GM18499 (cell line): ENCODE measurements around the gene TCF3.

Source experiments
- ATAC-seq: cut with Tn5 transposase; IDR thresholded peaks from one replicate; pipeline ENCODE4 v1.9.1; 2021; ENCODE audit warnings: moderate number of reproducible peaks; ENCODE audit not compliant: insufficient read depth, unreplicated experiment

Gene TCF3

GRCh38 chr19:1633269-1633826 lies 19.1 kb downstream of the TCF3 start:
- no peak for ATAC-seq

DNA sequence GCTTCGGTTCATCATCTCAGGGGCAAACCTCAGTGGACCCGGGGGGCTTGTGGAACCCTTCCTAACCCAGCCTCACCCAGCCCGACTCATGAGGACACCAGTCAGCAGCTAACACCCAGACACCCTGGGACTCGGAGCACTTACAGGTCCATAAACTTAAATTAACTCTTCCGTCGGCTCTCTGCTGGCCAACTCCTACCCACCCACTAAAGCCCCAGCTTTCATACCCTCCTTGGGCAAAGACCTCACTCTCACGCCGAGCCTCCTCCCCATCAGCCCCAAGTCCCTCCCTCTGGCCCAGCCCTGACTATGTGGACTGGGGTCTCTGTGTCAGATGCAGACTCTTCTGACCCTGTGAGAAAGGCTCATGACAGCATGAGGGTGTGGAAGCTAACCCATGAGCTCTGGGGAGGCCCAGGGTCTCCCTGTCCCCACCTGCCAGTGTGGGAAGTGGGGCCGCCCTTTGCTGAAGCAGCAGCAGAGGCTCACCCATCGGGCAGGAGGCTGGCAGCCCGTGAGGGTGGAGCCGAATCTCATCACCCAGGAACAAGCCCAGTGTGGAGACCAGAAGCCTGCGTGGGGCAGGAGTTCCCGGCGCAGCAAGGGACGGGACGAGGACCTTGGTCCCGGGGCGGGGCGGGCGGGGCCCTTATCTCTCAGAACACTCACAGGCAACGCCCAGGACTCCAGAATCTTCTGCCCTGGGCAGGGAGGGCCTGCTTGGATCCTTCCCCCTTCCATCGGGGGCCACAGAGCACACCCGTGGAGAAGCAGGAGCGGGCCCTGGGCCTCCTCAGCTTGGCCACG lies 19.8 kb downstream of the TCF3 start:
- no peak for ATAC-seq

- no peak for ATAC-seq
Observed at GRCh38 chr19:1631557-1632100, 20.8 kb downstream of the TCF3 start.

DNA sequence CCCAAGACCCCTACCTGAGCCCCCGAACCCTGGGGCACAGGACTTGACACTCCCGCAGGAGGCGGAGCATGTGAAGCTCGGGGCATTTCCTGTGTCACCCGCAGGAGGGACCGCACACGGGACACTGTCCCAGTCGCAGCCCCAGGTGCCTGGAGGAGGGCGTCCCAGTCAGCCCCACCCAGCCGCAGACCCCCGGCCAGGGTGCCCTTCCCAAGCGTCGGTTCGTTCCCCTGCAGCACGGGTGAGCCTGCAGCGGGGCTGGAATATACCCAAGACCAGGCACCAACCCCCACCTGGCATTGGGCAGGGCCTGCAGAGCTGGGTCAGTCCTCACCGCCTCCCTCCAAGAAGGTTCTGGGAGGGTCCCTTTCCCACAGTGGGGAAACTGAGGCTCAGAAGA lies 21.6 kb downstream of the TCF3 start:
- no peak for ATAC-seq

GRCh38 chr19:1630012-1630411 lies 22.4 kb downstream of the TCF3 start:
- ATAC-seq = no peak

- no peak for ATAC-seq
Observed at GRCh38 chr19:1629256-1629808, 23.1 kb downstream of the TCF3 start.

GRCh38 chr19:1627194-1627593 lies 25.2 kb downstream of the TCF3 start:
- no peak for ATAC-seq

- no peak for ATAC-seq
Observed at GRCh38 chr19:1626417-1627010, 25.9 kb downstream of the TCF3 start.

- ATAC-seq = no peak
Observed at GRCh38 chr19:1624458-1624857, 28.0 kb downstream of the TCF3 start.

DNA sequence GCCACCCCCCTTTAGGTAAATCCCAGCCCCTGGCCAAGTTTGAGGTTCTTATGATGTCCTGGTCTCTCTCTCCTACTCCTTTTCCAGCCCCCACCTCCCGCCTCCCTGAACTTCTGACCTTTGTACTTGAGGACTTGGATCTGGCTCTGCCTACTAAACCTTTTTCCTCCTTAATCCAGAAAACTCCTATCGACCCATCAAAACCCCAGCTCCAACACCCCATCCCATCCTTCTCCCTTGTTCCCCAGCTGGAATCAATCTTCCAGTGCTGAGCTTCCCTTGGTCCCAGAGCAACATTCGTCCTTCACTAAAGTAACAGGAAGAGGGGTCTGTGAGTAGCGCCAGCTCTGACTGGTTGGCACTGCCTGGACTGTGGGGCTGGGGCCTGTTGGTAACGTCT lies 29.9 kb downstream of the TCF3 start:
- ATAC-seq = no peak

GRCh38 chr19:1622007-1622406 lies 30.4 kb downstream of the TCF3 start:
- no peak for ATAC-seq

- ATAC-seq = no peak
Observed at GRCh38 chr19:1621574-1621973, 30.8 kb downstream of the TCF3 start.

GRCh38 chr19:1621021-1621420 lies 31.4 kb downstream of the TCF3 start:
- ATAC-seq = no peak

GRCh38 chr19:1620502-1620901 lies 31.9 kb downstream of the TCF3 start:
- ATAC-seq = no peak

DNA sequence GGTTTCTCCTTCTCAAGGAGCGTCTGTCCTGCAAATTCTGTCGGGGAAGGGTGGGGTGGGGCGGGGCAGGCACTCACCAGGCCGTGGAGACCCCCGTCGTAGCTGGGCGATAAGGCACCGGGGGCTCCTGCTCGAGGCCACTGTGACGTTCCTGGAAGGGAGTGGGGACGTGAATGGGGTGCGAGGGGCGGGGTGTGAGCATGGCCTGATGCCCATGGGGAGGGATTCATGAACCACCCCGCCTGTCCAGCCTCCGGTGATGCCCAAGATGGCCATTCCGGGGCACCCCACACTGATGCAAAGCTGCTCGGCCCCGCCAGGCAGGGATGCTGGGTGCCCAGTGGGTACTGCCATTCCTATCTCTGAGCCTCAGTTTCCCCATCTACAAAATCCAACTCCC lies 32.7 kb downstream of the TCF3 start:
- ATAC-seq = no peak

DNA sequence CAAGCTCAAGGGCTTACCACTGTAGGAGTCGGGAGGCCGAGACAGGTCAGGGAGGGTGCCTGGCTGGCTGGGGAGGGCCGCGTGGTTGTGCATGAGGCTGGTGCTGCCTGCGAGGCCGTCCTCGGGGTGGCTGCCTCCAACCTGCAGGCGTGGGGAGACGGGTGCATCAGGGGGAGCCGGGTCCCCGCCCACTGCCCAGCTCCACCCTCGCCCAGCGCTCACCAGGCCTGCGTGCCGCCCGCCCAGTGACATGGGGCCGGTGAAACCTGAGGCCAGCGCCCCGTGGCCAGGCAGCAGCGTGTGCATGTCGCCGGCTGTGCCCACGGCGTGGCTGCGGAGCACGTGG lies 33.3 kb downstream of the TCF3 start:
- ATAC-seq = no peak

DNA sequence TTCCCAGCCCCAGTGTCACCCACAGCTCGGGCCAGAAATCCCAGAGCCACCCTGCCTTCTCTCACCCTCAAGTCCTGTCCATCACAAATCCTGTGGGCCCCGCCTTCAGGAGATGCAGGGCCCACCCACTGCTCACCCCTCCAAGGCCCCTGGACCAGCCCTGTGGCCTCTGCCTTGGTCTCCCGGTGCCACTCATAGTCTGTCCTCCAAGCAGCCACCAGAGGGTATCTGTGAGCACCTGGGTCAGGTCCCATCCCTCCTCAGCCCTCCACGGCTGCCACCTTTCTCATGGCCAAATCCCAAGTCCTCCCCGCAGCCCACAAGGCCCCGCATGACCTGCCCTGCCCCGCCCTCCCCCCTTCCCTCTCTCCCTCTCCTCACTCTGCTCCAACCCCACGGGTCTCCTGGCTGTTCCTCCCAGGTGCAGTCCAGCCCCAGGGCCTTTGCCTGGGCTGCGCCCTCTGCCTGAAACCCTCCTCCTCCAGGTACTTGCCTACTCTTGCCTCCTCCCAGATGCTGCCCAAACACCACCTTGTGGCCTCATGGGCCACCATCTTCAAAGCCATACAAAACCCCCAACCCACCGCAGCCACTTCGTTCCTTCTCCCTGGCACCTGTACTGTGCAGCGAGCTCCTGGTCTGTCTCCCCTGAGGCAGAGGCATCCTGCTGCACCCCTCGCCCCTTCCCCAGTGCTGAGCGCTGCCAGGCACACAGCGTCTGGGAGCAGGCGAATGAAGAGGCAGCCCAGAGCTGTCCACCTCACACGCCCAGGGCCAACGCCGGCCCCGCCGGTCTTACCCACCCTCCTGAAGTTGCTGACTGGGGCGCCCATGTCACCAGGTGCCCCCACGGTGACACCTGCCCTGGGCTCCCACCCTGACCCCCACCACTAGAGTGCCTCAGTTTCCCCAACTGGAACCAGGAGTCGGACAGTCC lies 34.0 kb downstream of the TCF3 start:
- no peak for ATAC-seq

DNA sequence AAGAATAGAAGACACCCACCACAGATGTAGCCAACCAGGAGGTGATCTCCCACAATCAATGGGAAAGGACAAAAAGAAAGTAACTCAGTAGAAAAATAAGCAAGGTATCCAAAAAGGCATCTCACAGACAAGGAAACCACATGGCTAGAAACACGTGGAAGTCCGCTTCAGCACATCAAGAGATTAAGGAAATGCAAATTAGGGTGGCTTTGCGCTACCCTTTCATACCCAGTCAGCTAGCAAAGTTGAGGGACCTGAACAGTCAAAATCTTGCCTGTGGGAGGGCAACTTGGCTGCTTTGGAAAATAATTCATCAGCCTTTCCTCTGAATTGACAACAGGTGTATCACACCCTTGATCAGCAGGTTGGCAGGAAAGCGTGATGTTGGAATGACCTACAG lies 35.5 kb downstream of the TCF3 start:
- ATAC-seq = no peak

GRCh38 chr19:1616396-1616795 lies 36.0 kb downstream of the TCF3 start:
- no peak for ATAC-seq

DNA sequence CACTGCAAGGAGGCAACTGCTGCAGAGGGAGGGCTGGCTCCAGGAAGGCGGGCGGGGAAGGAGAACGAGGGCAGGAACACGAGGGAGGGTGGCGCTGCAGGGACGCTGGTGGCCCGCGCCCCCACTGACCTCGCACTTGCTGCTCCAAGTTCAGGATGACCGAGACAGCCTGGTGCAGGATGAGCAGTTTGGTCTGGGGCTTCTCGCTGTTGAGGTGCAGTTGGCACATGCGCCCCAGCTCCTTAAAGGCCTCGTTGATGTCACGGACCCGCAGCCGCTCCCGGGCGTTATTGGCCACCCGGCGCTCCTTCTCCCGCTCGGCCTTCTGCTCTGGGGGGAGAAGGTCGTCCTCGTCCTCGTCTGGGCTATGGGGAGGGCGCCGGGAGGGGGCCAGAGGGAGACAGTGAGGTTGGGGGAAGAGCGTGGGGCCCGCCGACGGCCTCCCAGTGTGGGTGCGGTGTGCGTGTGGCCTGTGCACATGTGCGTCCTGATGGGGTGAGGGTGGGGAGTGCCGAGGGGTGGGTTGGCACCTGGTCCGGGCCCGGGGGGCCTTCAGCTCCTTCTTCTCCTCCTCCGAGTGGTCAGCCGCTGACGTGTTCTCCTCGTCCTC lies 37.2 kb downstream of the TCF3 start:
- ATAC-seq = no peak
